Stimulated activated CD4-positive, alpha-beta T cell treated with anti-CD3 and anti-CD28 coated beads, Interleukin-4, amount 100 ng/mL, for 4 hours (primary cell): ENCODE data around the gene PIGT.

Source experiments
- DNase-seq, 2 experiments: peaks; one replicate each; pipeline ENCODE4 v3.0.0-alpha.2; 2020

Gene PIGT

DNA sequence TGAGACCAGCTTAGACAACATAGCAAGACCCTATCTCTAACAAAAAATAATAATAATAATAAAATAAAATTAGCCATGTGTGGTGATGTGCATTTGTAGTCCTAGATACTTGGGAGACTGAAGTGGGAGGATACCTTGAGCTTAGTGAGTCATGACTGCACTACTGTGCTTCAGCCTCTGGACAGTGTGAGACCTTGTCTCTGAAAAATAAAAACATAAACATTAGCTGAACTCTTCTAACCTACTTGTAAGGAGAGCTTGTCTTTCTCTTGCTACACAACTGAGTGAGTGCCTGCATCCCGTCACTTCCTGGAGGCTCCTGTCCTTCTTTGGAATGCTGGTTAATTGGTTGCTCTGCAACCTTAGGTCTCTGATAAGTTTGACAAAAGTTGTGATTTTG is 13.0 kb upstream of the PIGT start:
- no peak for DNase-seq

DNA sequence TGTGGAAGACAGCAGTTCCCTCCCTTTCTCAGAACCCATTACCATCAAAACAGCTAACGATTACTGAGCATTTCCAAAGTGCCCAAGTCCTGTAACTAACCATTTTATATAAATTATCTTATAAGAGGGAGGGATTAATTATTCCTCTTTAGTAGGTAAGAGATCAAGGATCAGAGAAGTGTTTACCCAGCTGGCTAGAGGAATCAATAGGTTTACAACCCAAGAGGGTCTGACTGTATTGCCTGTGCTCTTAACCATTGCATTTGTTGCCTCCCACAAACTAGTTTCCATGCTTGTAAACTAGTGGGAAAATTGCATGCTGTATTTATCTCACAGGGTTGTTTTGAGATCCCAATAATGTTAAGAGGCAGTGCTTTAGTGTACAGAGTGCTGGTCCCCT is 11.5 kb upstream of the PIGT start:
- DNase-seq = no peak

DNA sequence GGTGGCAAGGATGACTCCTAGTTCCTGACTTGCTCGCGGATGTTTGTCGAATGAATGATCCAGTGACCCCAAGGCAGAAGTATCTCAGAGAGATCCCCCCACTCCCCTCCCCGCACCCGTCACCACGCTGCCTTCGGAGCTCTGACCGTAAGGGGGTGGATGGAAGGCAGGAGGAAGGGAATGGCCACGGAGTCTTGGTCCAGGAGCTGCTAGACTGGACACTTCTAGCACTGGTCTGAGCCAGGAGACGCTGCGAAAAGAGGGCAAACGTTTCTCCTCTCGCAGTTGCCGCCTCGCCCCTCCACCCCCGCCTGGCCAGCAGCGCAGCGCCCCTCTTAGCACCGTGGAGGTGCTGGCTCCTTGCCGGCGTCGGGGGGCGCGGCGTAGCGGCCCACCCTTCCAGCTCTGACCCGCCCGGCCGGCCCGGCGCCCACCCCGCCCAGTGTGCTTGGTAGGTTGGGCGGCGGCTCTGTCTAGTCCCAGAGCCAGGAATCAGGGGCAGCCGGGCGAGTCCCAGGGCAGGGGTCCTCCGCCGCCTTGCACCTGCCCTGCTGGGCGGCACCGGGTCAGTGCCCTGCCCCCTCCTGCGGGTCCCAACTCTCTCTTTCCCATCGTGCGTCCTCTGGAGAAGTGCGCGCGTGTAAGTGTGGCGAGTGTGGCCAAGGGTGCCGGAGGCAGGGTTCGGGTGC is 10.2 kb upstream of the PIGT start:
- DNase-seq = no peak

- DNase-seq = peak; percentile 49 to 78
These were observed 9.5 kb upstream of the PIGT start for GRCh38 chr20:45406260-45407066.

DNA sequence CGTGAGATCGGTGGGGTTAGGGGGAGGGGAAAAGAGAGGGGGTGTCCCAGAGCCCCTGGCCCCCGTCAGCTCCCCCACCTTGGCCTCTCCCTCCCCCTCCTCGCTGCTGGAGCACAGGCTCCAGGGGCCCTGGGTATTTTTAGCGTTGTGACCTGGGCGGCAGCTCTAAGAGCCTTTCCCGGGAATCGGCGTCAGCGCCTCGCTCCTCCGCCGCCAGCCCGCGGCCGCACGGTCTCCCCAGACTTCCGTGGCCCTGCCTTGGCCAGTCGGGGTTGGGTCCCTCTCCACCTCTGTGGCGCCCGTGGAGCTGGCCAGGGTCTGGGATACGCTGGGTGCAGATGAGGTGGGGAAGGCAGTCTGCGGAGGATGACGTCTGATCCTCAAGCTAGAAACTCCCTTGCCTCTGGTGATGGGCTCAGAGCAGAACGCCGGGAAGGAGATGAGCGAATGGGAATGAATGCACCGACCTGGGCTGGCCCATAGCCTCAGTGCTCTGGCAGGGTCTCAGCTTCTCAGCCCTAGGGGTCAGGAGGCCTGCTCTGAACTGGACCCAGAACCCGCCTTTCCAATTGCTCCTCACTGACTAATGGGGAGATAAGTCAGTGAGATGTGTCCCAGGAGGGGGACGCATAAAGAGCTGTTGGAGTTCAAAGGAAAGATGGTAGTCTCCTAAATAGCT is 8.7 kb upstream of the PIGT start:
- no peak for DNase-seq

- peak in 1 of 2 experiments; percentile 38 for DNase-seq
These were observed 7.9 kb upstream of the PIGT start, which contains the start of gene DBNDD2 for GRCh38 chr20:45407783-45408645. TSS of gene DBNDD2 (plus strand) at chr20:45408289. CDS start at chr20:45408468, 179 bp downstream.

GRCh38 chr20:45408646-45409213 is 7.2 kb upstream of the PIGT start:
- no peak for DNase-seq

- DNase-seq = no peak
These were observed 6.2 kb upstream of the PIGT start for GRCh38 chr20:45409521-45410272.

- no peak for DNase-seq
These were observed 5.1 kb upstream of the PIGT start for GRCh38 chr20:45410887-45411286.

DNA sequence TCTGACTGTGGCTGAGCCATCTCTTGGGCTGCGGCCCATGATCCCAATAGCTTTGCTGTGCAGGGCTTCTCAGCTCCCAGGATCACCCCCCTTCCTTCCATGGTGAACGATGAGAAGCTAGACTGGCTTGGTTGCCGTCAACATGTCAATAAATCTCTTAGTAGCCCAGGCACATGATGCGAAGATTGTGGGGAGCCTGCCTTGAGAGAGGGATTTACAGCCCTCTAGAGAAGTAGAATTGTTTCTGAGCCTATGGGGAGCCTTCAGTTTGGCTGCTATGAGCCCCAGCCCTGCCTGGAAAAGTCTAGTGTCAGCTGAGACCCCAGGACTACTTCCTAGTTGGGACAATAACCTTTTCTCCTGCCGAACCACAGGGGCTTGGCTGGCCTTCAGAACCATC is 3.3 kb upstream of the PIGT start:
- no peak for DNase-seq

GRCh38 chr20:45413479-45413878 is 2.5 kb upstream of the PIGT start:
- DNase-seq = no peak

- no peak for DNase-seq
These were observed 976 bp downstream of the PIGT start for GRCh38 chr20:45416917-45417316.

- no peak for DNase-seq
These were observed 3.5 kb downstream of the PIGT start for GRCh38 chr20:45419188-45420091.

DNA sequence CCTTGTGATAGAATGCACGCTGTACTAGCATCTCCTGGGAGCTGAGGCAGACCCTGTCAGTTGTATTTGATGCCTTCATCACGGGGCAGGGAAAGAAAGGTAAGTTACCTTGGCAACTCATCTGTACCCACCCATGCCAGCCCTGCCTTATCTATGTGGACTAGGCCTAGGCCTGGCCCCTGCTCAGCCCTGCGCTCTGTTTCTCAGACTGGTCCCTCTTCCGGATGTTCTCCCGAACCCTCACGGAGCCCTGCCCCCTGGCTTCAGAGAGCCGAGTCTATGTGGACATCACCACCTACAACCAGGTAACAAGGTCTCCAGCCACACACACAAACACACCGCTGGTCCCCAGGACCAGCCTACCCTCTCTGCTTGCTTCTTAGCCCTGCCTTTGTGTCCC is 4.2 kb downstream of the PIGT start:
- no peak for DNase-seq

DNA sequence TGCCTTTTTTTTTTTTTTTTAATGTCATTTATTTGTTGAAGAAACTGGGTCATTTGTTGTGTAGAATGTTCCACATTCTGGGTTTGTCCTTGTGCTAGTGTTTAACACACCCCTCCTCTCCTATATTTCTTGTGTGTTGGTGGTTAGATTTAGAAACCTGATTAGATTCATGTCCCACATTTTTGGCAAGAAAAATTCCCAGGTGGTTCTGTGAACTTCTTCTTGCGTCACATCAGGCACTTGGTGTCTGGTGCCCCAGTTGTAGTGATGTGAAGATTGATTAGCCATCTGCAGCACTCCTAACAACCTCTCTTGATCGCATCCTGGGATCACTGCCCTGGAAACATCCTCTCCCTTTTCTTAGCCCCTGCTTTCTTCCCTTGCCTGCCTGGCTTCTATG is 7.8 kb downstream of the PIGT start:
- DNase-seq = no peak

DNA sequence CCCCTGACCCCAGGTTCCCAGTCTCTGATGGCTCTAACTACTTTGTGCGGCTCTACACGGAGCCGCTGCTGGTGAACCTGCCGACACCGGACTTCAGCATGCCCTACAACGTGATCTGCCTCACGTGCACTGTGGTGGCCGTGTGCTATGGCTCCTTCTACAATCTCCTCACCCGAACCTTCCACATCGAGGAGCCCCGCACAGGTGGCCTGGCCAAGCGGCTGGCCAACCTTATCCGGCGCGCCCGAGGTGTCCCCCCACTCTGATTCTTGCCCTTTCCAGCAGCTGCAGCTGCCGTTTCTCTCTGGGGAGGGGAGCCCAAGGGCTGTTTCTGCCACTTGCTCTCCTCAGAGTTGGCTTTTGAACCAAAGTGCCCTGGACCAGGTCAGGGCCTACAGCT is 9.6 kb downstream of the PIGT start:
- DNase-seq = no peak

DNA sequence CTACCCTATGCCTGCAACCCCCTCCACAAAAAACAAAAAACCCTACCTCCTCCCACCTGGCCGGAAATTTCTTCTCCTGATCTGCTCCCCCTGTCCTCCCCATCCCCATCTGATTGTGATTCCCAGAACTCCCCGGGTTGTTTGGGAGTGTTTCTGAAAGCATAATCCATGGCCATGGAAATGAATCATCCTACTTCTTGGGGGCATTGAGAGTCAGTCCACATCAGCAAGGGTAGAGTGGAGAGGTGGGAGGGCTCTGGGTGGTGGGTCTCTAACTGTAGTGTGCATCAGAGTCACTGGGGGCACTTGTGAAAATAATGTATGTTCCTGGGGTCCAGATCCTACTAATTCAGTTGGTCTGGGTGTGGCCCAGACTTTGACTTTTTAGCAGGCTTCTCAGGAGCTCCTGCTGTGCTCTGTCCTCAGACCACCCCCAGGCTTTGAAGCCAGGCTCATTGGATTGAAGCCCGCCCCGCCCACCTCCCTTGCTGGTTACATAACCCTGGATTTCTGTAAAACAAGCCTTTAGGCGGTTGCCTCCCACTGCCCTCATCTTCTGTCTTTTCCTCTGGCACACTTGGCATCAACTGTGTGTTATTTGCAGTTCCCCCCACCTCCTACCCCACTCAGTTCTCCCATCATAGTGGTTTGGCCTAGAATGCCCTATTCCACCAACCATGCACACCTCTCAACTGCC is 10.5 kb downstream of the PIGT start:
- no peak for DNase-seq

DNA sequence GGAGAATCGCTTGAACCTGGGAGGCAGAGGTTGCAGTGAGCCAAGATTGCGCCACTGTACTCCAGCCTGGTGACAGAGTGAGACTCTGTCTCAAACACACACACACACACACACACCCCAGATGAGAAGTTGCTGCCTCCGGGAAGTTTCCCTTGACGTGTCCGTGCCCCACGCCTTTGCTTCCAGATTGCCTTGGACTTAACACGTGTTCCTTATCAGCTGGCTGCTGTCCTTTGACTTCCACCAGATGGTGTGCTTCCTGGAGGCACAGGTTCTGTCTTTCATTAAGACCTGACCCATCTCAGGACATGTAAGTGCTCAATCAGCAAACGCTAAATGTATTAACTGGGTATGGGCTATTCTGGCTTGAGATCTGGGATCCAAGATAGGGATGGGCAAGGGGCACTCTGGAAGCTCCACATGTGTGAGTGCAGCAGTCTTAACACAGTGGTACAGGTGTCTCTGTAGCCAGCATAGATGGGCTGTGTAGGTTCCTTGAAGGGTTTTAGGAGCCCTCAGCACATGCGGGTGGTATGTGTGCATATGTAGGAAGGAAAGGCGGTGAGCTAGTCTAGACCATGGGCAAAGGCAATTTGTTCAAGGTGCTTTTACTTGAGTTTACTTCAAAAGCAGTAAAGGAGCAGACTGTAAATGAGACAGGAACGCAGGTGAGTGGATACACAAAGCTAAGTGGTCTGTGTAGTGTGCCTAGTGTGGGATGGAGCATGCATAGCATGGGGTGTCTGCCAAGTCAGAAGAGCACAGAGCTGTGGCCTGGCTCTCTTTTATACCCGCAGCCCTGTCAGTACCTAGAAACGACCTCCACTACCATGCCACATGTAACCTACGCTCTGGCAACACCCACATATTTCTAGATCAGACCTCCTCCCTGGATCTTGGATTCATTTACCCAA is 11.6 kb downstream of the PIGT start:
- no peak for DNase-seq

- DNase-seq = no peak
These were observed 13.7 kb downstream of the PIGT start for GRCh38 chr20:45429618-45430017.
